ENCODE results near the gene SLMAP. TPM values are rescaled to one million over a fixed set of nuclear protein-coding genes. Genes with fewer than 3 reads are reported as not detected.

Gene SLMAP
- polyA plus RNA-seq, 2 of the 4 experiments (the other 2 are of a cell fraction): 15.2 to 33.1 TPM

DNA sequence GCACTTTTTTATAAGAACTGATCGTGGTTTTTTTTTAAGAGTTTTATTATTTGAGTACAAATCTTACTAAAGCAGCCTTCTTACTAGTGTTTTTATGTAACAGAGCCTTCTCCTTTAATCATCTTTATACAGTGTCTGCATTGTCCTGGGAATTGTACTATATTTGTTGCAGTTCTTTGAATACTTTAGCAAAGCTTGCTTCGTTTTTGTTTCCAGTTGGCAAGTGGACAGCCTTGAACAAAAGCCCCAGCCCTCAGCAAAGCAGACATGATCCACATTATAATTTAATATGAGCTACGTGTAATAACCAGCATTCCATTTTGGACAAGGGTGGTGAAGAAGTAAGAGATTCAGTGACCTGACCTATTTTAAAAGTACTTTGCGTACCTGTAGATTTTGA is 139.9 kb downstream of the SLMAP start:
- TF ChIP-seq HES2 (IDR thresholded peaks at IDR 0.05) (no peak), MYC (IDR thresholded peaks at IDR 0.05; ENCODE audit: borderline replicate concordance, low read length) (no peak), REST (IDR thresholded peaks at IDR 0.05) (no peak), CBX2 (IDR thresholded peaks at IDR 0.05; ENCODE audit: borderline replicate concordance, low read depth) (no peak), RFX5 (IDR thresholded peaks at IDR 0.05) (no peak), HEYL (CRISPR knock-in tag; IDR thresholded peaks at IDR 0.05) (no peak), JUNB (IDR thresholded peaks at IDR 0.05) (no peak), JUN (IDR thresholded peaks at IDR 0.05) (no peak), SREBF2 (IDR thresholded peaks at IDR 0.05) (no peak), EP300 (IDR thresholded peaks at IDR 0.05) (no peak), PBX3 (IDR thresholded peaks at IDR 0.05) (no peak), MAZ (IDR thresholded peaks at IDR 0.05; ENCODE audit: borderline replicate concordance, low read depth, low read length) (no peak), HOXA7 (CRISPR knock-in tag; IDR thresholded peaks at IDR 0.05) (no peak), EHF (CRISPR knock-in tag; IDR thresholded peaks at IDR 0.05) (no peak)
- 93% methylated on average over 4 of the region's 4 CpGs for WGBS (ENCODE audit: missing lambda C conversion rate)
- no peak overlapping the region for H3K4me2 ChIP-seq
- ATAC-seq: no peak
- H3K9me3 ChIP-seq: no peaks in the 10 kb centered on the region
- FAIRE-seq: no peak
- no peak overlapping the region for H3K27ac ChIP-seq
- ChIA-PET CTCF (no interaction called here), POLR2A (no interaction called here)
- DNase-seq (ENCODE audit: low read depth in 1 of 2, low spot score in 1 of 2): no peak
- H3K4me1 ChIP-seq: no peaks in the 10 kb centered on the region
- H3K4me3 ChIP-seq: no peak overlapping the region

- ChIA-PET POLR2A (no interaction called here), CTCF (no interaction called here)
- ATAC-seq (no peak), DNase-seq (ENCODE audit: low read depth in 1 of 2, low spot score in 1 of 2) (no peak), FAIRE-seq (no peak)
- WGBS (ENCODE audit: missing lambda C conversion rate): 69% methylated on average over 4 of the region's 4 CpGs
- no peaks in the 10 kb centered on the region for H3K9me3 ChIP-seq
- H3K4me2 ChIP-seq: no peak overlapping the region
- no peaks in the 10 kb centered on the region for H3K4me1 ChIP-seq
- H3K4me3 ChIP-seq: no peak overlapping the region
- TF ChIP-seq JUN (IDR thresholded peaks at IDR 0.05) (no peak), HOXB13 (CRISPR knock-in tag; IDR thresholded peaks at IDR 0.05; ENCODE audit: low read depth) (no peak), CHD4 (IDR thresholded peaks at IDR 0.05; ENCODE audit: borderline replicate concordance) (no peak)
- TF ChIP-seq, protein P1, sequence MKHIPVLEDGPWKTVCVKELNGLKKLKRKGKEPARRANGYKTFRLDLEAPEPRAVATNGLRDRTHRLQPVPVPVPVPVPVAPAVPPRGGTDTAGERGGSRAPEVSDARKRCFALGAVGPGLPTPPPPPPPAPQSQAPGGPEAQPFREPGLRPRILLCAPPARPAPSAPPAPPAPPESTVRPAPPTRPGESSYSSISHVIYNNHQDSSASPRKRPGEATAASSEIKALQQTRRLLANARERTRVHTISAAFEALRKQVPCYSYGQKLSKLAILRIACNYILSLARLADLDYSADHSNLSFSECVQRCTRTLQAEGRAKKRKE (CRISPR knock-in tag; IDR thresholded peaks at IDR 0.05; ENCODE audit: low read depth): no peak
- no peak overlapping the region for H3K27ac ChIP-seq
Measured at GRCh38 chr3:57896691-57897090, 140.6 kb downstream of the SLMAP start.

- H3K4me3 ChIP-seq: no peak overlapping the region
- H3K27ac ChIP-seq: no peak overlapping the region
- 94% methylated on average over 2 of the region's 2 CpGs for WGBS (ENCODE audit: missing lambda C conversion rate)
- no peaks in the 10 kb centered on the region for H3K9me3 ChIP-seq
- CTCF ChIA-PET: no interaction called here
- POLR2A ChIA-PET: no interaction called here
- DNase-seq (ENCODE audit: low read depth in 1 of 2, low spot score in 1 of 2): no peak
- TF ChIP-seq BHLHE40 (IDR thresholded peaks at IDR 0.05; ENCODE audit: low read depth, low read length) (no peak), ZFP36 (IDR thresholded peaks at IDR 0.05; ENCODE audit: borderline replicate concordance, partially characterized antibody) (no peak), KDM1A (IDR thresholded peaks at IDR 0.05; ENCODE audit: low read depth) (no peak), MAZ (IDR thresholded peaks at IDR 0.05; ENCODE audit: borderline replicate concordance, low read depth, low read length) (no peak), JUN (IDR thresholded peaks at IDR 0.05) (no peak)
- TF ChIP-seq, protein P2, sequence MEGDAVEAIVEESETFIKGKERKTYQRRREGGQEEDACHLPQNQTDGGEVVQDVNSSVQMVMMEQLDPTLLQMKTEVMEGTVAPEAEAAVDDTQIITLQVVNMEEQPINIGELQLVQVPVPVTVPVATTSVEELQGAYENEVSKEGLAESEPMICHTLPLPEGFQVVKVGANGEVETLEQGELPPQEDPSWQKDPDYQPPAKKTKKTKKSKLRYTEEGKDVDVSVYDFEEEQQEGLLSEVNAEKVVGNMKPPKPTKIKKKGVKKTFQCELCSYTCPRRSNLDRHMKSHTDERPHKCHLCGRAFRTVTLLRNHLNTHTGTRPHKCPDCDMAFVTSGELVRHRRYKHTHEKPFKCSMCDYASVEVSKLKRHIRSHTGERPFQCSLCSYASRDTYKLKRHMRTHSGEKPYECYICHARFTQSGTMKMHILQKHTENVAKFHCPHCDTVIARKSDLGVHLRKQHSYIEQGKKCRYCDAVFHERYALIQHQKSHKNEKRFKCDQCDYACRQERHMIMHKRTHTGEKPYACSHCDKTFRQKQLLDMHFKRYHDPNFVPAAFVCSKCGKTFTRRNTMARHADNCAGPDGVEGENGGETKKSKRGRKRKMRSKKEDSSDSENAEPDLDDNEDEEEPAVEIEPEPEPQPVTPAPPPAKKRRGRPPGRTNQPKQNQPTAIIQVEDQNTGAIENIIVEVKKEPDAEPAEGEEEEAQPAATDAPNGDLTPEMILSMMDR (IDR thresholded peaks at IDR 0.05): no peak
- H3K4me2 ChIP-seq: no peak overlapping the region
- no peak for FAIRE-seq
- no peaks in the 10 kb centered on the region for H3K4me1 ChIP-seq
- ATAC-seq: no peak
Measured at GRCh38 chr3:57900786-57901185, 144.7 kb downstream of the SLMAP start.
